ENCODE results near the gene SLC26A3. TPM values are rescaled to one million over a fixed set of nuclear protein-coding genes. Genes with fewer than 3 reads are reported as not detected.

The SLC26A3 gene
- total and polyA plus RNA-seq, 4 donors: 1.3 to 20.9 TPM; not detected in 2

- WGBS, 2 donors: 19 to 20% methylated on average over 4 of the region's 4 CpGs
- DNase-seq (no peak), ATAC-seq (ENCODE audit: low FRiP score) (peak; percentile 64)
- Histone ChIP-seq H3K27ac (ENCODE audit: low read depth in 1 of 2, low read length in 2 of 2) (no peak overlapping the region), H3K27me3 (ENCODE audit: control insufficient read depth in 1 of 2, insufficient read depth in 2 of 2, low read length in 1 of 2) (no peaks in the 10 kb centered on the region), H3K36me3 (ENCODE audit: control insufficient read depth in 1 of 2, insufficient read depth in 2 of 2, low read length in 1 of 2) (no peaks in the 10 kb centered on the region), H3K9me3 (ENCODE audit: control insufficient read depth, low read length) (no peaks in the 10 kb centered on the region), H3K4me1 (ENCODE audit: control insufficient read depth in 1 of 2, insufficient read depth in 2 of 2, low read length in 2 of 2) (no peaks in the 10 kb centered on the region), H3K4me3 (ENCODE audit: low read length in 2 of 2) (no peak overlapping the region)
- intact Hi-C loops (cut with DNase I): loop anchor here (2.0 to 10.0 kb wide), 4 partner anchors 140 to 520 kb away; partner anchors contain the start of genes BCAP29 (in 1 of the 2), COG5 (in 1 of the 2) and DUS4L (in 1 of the 2)
Measured at GRCh38 chr7:107725138-107725740, 77.8 kb downstream of the SLC26A3 start.

- Histone ChIP-seq H3K9me3 (ENCODE audit: control insufficient read depth, low read length) (no peaks in the 10 kb centered on the region), H3K27ac (ENCODE audit: low read depth in 1 of 2, low read length in 2 of 2) (no peak overlapping the region), H3K27me3 (ENCODE audit: control insufficient read depth in 1 of 2, insufficient read depth in 2 of 2, low read length in 1 of 2) (no peaks in the 10 kb centered on the region), H3K4me1 (ENCODE audit: control insufficient read depth in 1 of 2, insufficient read depth in 2 of 2, low read length in 2 of 2) (no peaks in the 10 kb centered on the region), H3K4me3 (ENCODE audit: low read length in 2 of 2) (no peak overlapping the region), H3K36me3 (ENCODE audit: control insufficient read depth in 1 of 2, insufficient read depth in 2 of 2, low read length in 1 of 2) (no peaks in the 10 kb centered on the region)
- DNase-seq: no peak
- no peak for ATAC-seq (ENCODE audit: low FRiP score)
- intact Hi-C loops (cut with DNase I): loop anchor here (10.0 kb wide), 3 partner anchors 138 to 518 kb away; partner anchors contain the start of genes BCAP29 (in 1 of the 2), COG5 (in 1 of the 2) and DUS4L (in 1 of the 2)
- WGBS, 2 donors: 89 to 91% methylated on average over 2 of the region's 2 CpGs
Measured at GRCh38 chr7:107723255-107723654, 79.8 kb downstream of the SLC26A3 start.

DNA sequence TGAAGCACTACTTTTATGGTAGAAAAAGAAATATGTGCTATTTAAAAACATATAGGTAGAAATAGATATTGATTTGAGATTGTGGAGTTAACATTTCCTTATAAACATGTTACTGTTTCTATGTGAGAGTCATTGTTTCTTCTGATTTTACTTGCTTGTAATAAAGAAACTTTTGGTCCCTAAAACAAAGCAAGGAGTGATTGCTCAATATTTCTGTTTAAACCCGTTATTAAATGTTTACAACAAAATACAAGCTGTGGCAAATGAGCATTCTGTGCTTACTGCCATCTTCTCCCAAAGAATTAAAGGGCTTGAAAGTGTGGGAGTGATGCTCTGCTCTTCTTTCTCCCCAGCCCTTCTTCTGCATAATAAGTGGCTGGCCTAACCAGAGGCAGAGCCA lies 81.7 kb downstream of the SLC26A3 start:
- H3K9me3 ChIP-seq (ENCODE audit: control insufficient read depth, low read length): no peaks in the 10 kb centered on the region
- no peak overlapping the region for H3K27ac ChIP-seq (ENCODE audit: low read depth in 1 of 2, low read length in 2 of 2)
- intact Hi-C loops (cut with DNase I): loop anchor here (10.0 kb wide), 3 partner anchors 136 to 516 kb away; partner anchors contain the start of genes BCAP29 (in 1 of the 2), COG5 (in 1 of the 2) and DUS4L (in 1 of the 2)
- DNase-seq (no peak), ATAC-seq (ENCODE audit: low FRiP score) (no peak)
- H3K27me3 ChIP-seq (ENCODE audit: control insufficient read depth in 1 of 2, insufficient read depth in 2 of 2, low read length in 1 of 2): no peaks in the 10 kb centered on the region
- no peaks in the 10 kb centered on the region for H3K4me1 ChIP-seq (ENCODE audit: control insufficient read depth in 1 of 2, insufficient read depth in 2 of 2, low read length in 2 of 2)
- no peaks in the 10 kb centered on the region for H3K36me3 ChIP-seq (ENCODE audit: control insufficient read depth in 1 of 2, insufficient read depth in 2 of 2, low read length in 1 of 2)
- H3K4me3 ChIP-seq (ENCODE audit: low read length in 2 of 2): no peak overlapping the region
- WGBS, 2 donors: 86 to 87% methylated on average over 1 of the region's 1 CpG

DNA sequence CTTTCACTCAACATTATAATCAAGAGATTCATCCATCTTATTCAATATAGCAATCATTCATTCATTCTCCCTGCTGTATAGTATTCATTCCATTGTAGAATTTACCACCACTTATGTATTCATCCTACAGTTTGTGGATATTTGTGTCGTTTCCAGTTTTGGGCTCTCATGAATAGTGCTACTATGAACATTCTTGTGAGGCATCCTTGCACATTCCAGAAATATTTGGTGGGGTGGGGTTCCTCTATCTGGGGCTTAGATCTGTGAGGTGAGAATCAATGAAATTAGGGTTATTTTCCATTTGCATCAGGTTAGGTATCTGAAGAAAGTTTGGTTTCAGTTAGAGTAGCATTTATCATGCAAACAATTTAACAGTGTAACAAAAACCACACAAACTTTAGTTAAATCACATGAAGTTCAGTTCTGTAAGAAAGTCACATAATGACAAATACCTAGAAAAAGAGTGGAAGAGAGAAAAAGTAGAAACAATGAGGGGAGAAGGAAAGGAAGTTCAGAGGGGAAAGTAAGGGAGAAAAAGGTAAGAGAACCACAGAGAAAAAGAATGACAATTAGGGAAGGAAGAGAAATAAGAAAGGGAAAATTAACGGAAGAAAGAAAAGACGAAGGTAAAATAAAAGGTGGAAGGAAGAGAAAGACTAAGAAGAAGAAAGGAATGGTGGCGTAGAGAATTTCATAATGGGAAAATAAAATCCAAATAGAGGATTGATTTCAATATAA lies 84.4 kb downstream of the SLC26A3 start:
- Histone ChIP-seq H3K4me3 (ENCODE audit: low read length in 2 of 2) (no peak overlapping the region), H3K9me3 (ENCODE audit: control insufficient read depth, low read length) (no peaks in the 10 kb centered on the region), H3K27me3 (ENCODE audit: control insufficient read depth in 1 of 2, insufficient read depth in 2 of 2, low read length in 1 of 2) (no peaks in the 10 kb centered on the region), H3K36me3 (ENCODE audit: control insufficient read depth in 1 of 2, insufficient read depth in 2 of 2, low read length in 1 of 2) (no peaks in the 10 kb centered on the region), H3K27ac (ENCODE audit: low read depth in 1 of 2, low read length in 2 of 2) (no peak overlapping the region), H3K4me1 (ENCODE audit: control insufficient read depth in 1 of 2, insufficient read depth in 2 of 2, low read length in 2 of 2) (no peaks in the 10 kb centered on the region)
- intact Hi-C loops (cut with DNase I): no loop called here
- DNase-seq (no peak), ATAC-seq (ENCODE audit: low FRiP score) (no peak)
- WGBS, 2 donors: 87 to 91% methylated on average over 4 of the region's 4 CpGs

DNA sequence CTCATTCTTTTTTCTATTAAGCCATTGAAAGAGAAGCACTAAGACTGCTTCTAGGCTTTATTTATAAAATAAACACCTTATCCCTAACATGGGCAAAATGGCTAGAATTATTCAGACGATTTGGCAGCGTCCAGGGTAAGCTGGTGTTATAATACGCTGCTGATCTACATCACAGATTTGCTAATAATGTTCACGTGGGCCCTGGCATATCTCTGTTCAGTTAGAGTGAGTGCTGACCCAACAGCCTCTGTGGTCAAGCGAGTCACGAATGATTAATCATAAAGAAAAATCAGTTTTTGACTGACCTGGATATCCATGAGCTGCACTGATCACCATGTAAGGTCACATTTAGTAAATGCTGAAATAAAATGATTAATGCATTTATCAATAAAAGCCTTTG lies 87.5 kb downstream of the SLC26A3 start:
- WGBS, 2 donors: 52 to 56% methylated on average over 6 of the region's 6 CpGs
- peaks cover 0 to 2% of the 10 kb centered on the region in 2 donors for H3K36me3 ChIP-seq (ENCODE audit: control insufficient read depth in 1 of 2, insufficient read depth in 2 of 2, low read length in 1 of 2)
- DNase-seq: no peak
- intact Hi-C loops (cut with DNase I): no loop called here
- H3K4me1 ChIP-seq (ENCODE audit: control insufficient read depth in 1 of 2, insufficient read depth in 2 of 2, low read length in 2 of 2): no peaks in the 10 kb centered on the region
- ATAC-seq (ENCODE audit: low FRiP score): no peak
- H3K27me3 ChIP-seq (ENCODE audit: control insufficient read depth in 1 of 2, insufficient read depth in 2 of 2, low read length in 1 of 2): no peaks in the 10 kb centered on the region
- no peak overlapping the region for H3K4me3 ChIP-seq (ENCODE audit: low read length in 2 of 2)
- H3K9me3 ChIP-seq (ENCODE audit: control insufficient read depth, low read length): no peaks in the 10 kb centered on the region
- H3K27ac ChIP-seq (ENCODE audit: low read depth in 1 of 2, low read length in 2 of 2): no peak overlapping the region

Other genes starting within 250 kb of the SLC26A3 start
- 10 to 100 TPM; 55.9 to 58.2 TPM for gene COG5, start 239.3 kb downstream of the SLC26A3 start, total RNA-seq
- 10 to 100 TPM in 1 of 2 donors, 1 to 10 TPM in 1; 8.6 to 10.8 TPM for gene COG5, start 239.3 kb downstream of the SLC26A3 start, polyA plus RNA-seq
- 1 to 10 TPM; 6.4 to 6.8 TPM for gene DUS4L, start 239.3 kb downstream of the SLC26A3 start, total RNA-seq
- gene DUS4L, start 239.3 kb downstream of the SLC26A3 start, polyA plus RNA-seq: 1 to 10 TPM; 3.4 to 5.9 TPM
- gene BCAP29, start 223.0 kb downstream of the SLC26A3 start, total RNA-seq: 100 to 1,000 TPM in 1 of 2 donors, 10 to 100 TPM in 1; 96.1 to 139 TPM
- 10 to 100 TPM; 72.5 to 92.8 TPM for gene BCAP29, start 223.0 kb downstream of the SLC26A3 start, polyA plus RNA-seq
- gene SLC26A4, start 142.4 kb downstream of the SLC26A3 start, total RNA-seq: 1 to 10 TPM; 2.3 to 3.5 TPM
- 1 to 10 TPM; 1.4 to 2.9 TPM for gene SLC26A4, start 142.4 kb downstream of the SLC26A3 start, polyA plus RNA-seq
- gene CBLL1, start 59.1 kb downstream of the SLC26A3 start, total RNA-seq: 10 to 100 TPM; 20.4 to 23.4 TPM
- gene CBLL1, start 59.1 kb downstream of the SLC26A3 start, polyA plus RNA-seq: 10 to 100 TPM in 1 of 2 donors, 1 to 10 TPM in 1; 8.6 to 13.8 TPM
- 10 to 100 TPM; 53.5 to 54.0 TPM for gene DLD, start 88.0 kb upstream of the SLC26A3 start, total RNA-seq
- 10 to 100 TPM; 48.8 to 69.4 TPM for gene DLD, start 88.0 kb upstream of the SLC26A3 start, polyA plus RNA-seq
- 100 to 1,000 TPM; 120 to 196 TPM for gene LAMB1, start 199.9 kb upstream of the SLC26A3 start, total RNA-seq
- 100 to 1,000 TPM in 1 of 2 donors, 10 to 100 TPM in 1; 32.3 to 237 TPM for gene LAMB1, start 199.9 kb upstream of the SLC26A3 start, polyA plus RNA-seq

Data from aorta (tissue), 5 donors.